GM23338 (cell line): ENCODE data around the gene ZNF670. TPM values are rescaled to one million over a fixed set of nuclear protein-coding genes. Genes with fewer than 3 reads are reported as not detected.

Experiments
- ATAC-seq: fragments of 200-7000 bp; cut with Tn5 transposase; 3 replicates; pipeline ENCODE4 v1.9.1; 2020
- DNase-seq: peaks from one replicate; pipeline ENCODE4 v3.0.0-alpha.2; 2015; ENCODE audit warnings: low spot score
- H2AFZ ChIP-seq: fragments of 200-600 bp; sonication (generic); 2 replicates; pipeline ENCODE4 v1.8.0; 2016; ENCODE audit warnings: antibody characterized with exemption, mild to moderate bottlenecking, moderate library complexity
- H3F3A ChIP-seq: fragments of 200-600 bp; sonication (generic); replicated peaks from 2 replicates; pipeline ENCODE4 v1.8.0; 2017; ENCODE audit warnings: antibody characterized with exemption, mixed run types, low read depth
- H3K27ac ChIP-seq: fragments of 200-600 bp; sonication (generic); 2 replicates; pipeline ENCODE4 v1.6.1; 2016; ENCODE audit warnings: low read depth
- H3K27me3 ChIP-seq: fragments of 200-600 bp; sonication (generic); 2 replicates; pipeline ENCODE4 v1.8.0; 2016; ENCODE audit warnings: mild to moderate bottlenecking, mixed run types, moderate library complexity; ENCODE audit not compliant: insufficient read depth
- H3K36me3 ChIP-seq: fragments of 200-600 bp; sonication (generic); 2 replicates; pipeline ENCODE4 v1.8.0; 2016; ENCODE audit warnings: mild to moderate bottlenecking; ENCODE audit not compliant: insufficient read depth
- H3K4me1 ChIP-seq: fragments of 200-600 bp; sonication (generic); 2 replicates; pipeline ENCODE4 v1.8.0; 2016; ENCODE audit warnings: mild to moderate bottlenecking, moderate library complexity; ENCODE audit not compliant: insufficient read depth
- H3K4me2 ChIP-seq: fragments of 200-600 bp; sonication (generic); 2 replicates; pipeline ENCODE4 v1.7.1; 2017; ENCODE audit warnings: mixed run types
- H3K4me3 ChIP-seq: fragments of 200-600 bp; sonication (generic); 2 replicates; pipeline ENCODE4 v1.6.1; 2016; ENCODE audit warnings: mixed run types
- H3K79me2 ChIP-seq: fragments of 200-600 bp; sonication (generic); replicated peaks from 2 replicates; pipeline ENCODE4 v1.8.0; 2017; ENCODE audit warnings: mild to moderate bottlenecking; ENCODE audit not compliant: insufficient read depth
- H3K9me2 ChIP-seq: fragments of 200-600 bp; sonication (generic); 2 replicates; pipeline ENCODE4 v1.8.0; 2017; ENCODE audit not compliant: insufficient read depth
- H4K20me1 ChIP-seq: fragments of 200-600 bp; sonication (generic); replicated peaks from 2 replicates; pipeline ENCODE4 v1.8.0; 2017; ENCODE audit warnings: mild to moderate bottlenecking; ENCODE audit not compliant: insufficient read depth
- H3K27ac Mint-ChIP-seq: 2 replicates; pipeline ENCODE4 v1.8.0; 2020; ENCODE audit warnings: inconsistent platforms, mild to moderate bottlenecking, moderate library complexity, mixed read lengths
- H3K27me3 Mint-ChIP-seq: 3 replicates; pipeline ENCODE4 v1.8.0; 2022; ENCODE audit warnings: low read depth, mild to moderate bottlenecking, moderate library complexity, mixed read lengths, inconsistent platforms; ENCODE audit not compliant: insufficient read depth, poor library complexity
- H3K36me3 Mint-ChIP-seq: 3 replicates; pipeline ENCODE4 v1.8.0; 2021; ENCODE audit warnings: low read depth, mild to moderate bottlenecking, inconsistent platforms, moderate library complexity, mixed read lengths
- H3K4me1 Mint-ChIP-seq: 3 replicates; pipeline ENCODE4 v1.8.0; 2020; ENCODE audit warnings: mild to moderate bottlenecking, inconsistent platforms, mixed read lengths
- H3K4me3 Mint-ChIP-seq: 3 replicates; pipeline ENCODE4 v1.8.0; 2021; ENCODE audit warnings: moderate library complexity, mild to moderate bottlenecking, inconsistent platforms, mixed read lengths
- H3K9me3 Mint-ChIP-seq: 3 replicates; pipeline ENCODE4 v1.8.0; 2020; ENCODE audit warnings: moderate library complexity, mild to moderate bottlenecking, inconsistent platforms, mixed read lengths
- CREB1 ChIP-seq: fragments of 250-450 bp; sonication (Bioruptor Pico); IDR thresholded peaks from 2 replicates; pipeline ENCODE4 v1.5.0; 2020; ENCODE audit warnings: low read depth, mild to moderate bottlenecking, moderate library complexity
- POLR2AphosphoS5 ChIP-seq: IDR thresholded peaks from 2 replicates; pipeline ENCODE4 v1.6.1; 2016; ENCODE audit warnings: antibody characterized with exemption, low read depth
- STAT1 ChIP-seq: IDR thresholded peaks from one replicate; pipeline ENCODE4 v1.6.1; 2016; ENCODE audit warnings: antibody characterized with exemption; ENCODE audit not compliant: unreplicated experiment
- ZNF114 ChIP-seq: fragments of 250-450 bp; sonication (Bioruptor Pico); IDR thresholded peaks from 2 replicates; pipeline ENCODE4 v1.5.0; 2020; ENCODE audit warnings: mild to moderate bottlenecking, moderate library complexity
- ZNF331 ChIP-seq: fragments of 250-450 bp; sonication (Bioruptor Pico); IDR thresholded peaks from 2 replicates; pipeline ENCODE4 v1.5.0; 2020; ENCODE audit warnings: low read depth, mild to moderate bottlenecking, moderate library complexity
- ZNF462 ChIP-seq: fragments of 250-450 bp; sonication (Bioruptor Pico); IDR thresholded peaks from 2 replicates; pipeline ENCODE4 v1.5.0; 2020; ENCODE audit warnings: mild to moderate bottlenecking, moderate library complexity
- polyA plus RNA-seq: library from polyadenylated mRNA; unstranded; fragments of >200 nt; fragmentation: Nextera tagmentation; extraction: Ambion mirVana; gene quantifications from 2 replicates; pipeline ENCODE4 v1.2.1, GENCODE V29; 2016
- total RNA-seq: library from RNA; depleted of rRNA; stranded (reverse); fragments of >200 nt; shearing (Covaris generic); gene quantifications from 2 replicates; pipeline ENCODE4 v1.2.3, GENCODE V29; 2014
- TF ChIP-seq, protein P1 (sequence below): IDR thresholded peaks from 2 replicates; pipeline ENCODE4 v1.6.1; 2016; ENCODE audit warnings: antibody characterized with exemption

Gene ZNF670
- total and polyA plus RNA-seq, 2 experiments from 2014 or later: 8.0 to 19.3 TPM

GRCh38 chr1:247047702-247048101 is 30.9 kb downstream of the ZNF670 start:
- no peak overlapping the region for H3K27ac Mint-ChIP-seq
- H3K4me1 ChIP-seq: no peaks in the 10 kb centered on the region
- peaks cover 9% of the 10 kb centered on the region for H3K27me3 Mint-ChIP-seq
- no peak for ATAC-seq
- H4K20me1 ChIP-seq: no peaks in the 10 kb centered on the region
- H2AFZ ChIP-seq: no peak overlapping the region
- peaks cover 97% of the 10 kb centered on the region for H3K36me3 Mint-ChIP-seq
- no peaks in the 10 kb centered on the region for H3F3A ChIP-seq
- H3K4me2 ChIP-seq: no peak overlapping the region
- no peak for TF ChIP-seq ZNF331 (CRISPR knock-in tag)
- TF ChIP-seq CREB1 (CRISPR knock-in tag): no peak
- TF ChIP-seq, protein P1, sequence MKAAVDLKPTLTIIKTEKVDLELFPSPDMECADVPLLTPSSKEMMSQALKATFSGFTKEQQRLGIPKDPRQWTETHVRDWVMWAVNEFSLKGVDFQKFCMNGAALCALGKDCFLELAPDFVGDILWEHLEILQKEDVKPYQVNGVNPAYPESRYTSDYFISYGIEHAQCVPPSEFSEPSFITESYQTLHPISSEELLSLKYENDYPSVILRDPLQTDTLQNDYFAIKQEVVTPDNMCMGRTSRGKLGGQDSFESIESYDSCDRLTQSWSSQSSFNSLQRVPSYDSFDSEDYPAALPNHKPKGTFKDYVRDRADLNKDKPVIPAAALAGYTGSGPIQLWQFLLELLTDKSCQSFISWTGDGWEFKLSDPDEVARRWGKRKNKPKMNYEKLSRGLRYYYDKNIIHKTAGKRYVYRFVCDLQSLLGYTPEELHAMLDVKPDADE: no peak
- no peak for TF ChIP-seq ZNF462 (CRISPR knock-in tag)
- TF ChIP-seq ZNF114: no peak
- no peak for TF ChIP-seq POLR2AphosphoS5
- no peak for TF ChIP-seq STAT1
- no peak overlapping the region for H3K4me3 ChIP-seq
- H3K4me3 Mint-ChIP-seq: no peak overlapping the region
- peaks cover 4% of the 10 kb centered on the region; the same call in 1 of the 2 replicates for H3K9me2 ChIP-seq
- H3K27me3 ChIP-seq: no peaks in the 10 kb centered on the region
- peaks cover 100% of the 10 kb centered on the region for H3K9me3 Mint-ChIP-seq
- no peak overlapping the region for H3K27ac ChIP-seq
- peak; percentile 17 for DNase-seq
- no peaks in the 10 kb centered on the region for H3K4me1 Mint-ChIP-seq
- peaks cover 61% of the 10 kb centered on the region for H3K79me2 ChIP-seq
- peaks cover 22% of the 10 kb centered on the region for H3K36me3 ChIP-seq
